DND-41 (cell line): ENCODE results near the gene DDR1.

Source experiments
- EZH2 ChIP-seq: IDR thresholded peaks from 3 replicates; pipeline ENCODE4 v1.6.1; 2012; ENCODE audit warnings: borderline replicate concordance, low read depth, mild to moderate bottlenecking, moderate library complexity, low read length, inconsistent platforms; ENCODE audit not compliant: severe bottlenecking
- TF ChIP-seq, protein P1 (sequence below): IDR thresholded peaks from 2 replicates; pipeline ENCODE4 v1.5.1; 2012; ENCODE audit warnings: borderline replicate concordance, low read length, moderate library complexity, mild to moderate bottlenecking; ENCODE audit not compliant: poor library complexity, severe bottlenecking; ENCODE audit errors: extremely low read depth

DNA sequence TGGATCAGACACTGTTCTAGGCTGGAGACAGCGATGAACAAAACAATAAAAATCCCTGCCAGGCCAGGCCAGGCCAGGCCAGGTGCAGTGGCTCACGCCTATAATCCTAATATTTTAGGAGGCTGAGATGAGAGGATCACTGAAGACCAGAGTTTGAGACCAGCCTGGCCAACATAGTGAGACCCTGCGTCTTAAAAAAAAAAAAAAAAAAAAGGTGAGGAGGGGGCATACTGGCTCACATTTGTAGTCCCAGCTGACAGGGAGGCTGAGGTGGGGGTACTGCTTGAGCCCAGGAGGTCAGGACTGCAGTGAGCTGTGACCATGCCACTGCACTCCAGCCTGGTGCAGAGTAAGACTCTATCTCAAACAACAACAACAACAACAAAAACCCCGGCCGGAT, 61.0 kb downstream of the DDR1 start:
- TF ChIP-seq, protein P1, sequence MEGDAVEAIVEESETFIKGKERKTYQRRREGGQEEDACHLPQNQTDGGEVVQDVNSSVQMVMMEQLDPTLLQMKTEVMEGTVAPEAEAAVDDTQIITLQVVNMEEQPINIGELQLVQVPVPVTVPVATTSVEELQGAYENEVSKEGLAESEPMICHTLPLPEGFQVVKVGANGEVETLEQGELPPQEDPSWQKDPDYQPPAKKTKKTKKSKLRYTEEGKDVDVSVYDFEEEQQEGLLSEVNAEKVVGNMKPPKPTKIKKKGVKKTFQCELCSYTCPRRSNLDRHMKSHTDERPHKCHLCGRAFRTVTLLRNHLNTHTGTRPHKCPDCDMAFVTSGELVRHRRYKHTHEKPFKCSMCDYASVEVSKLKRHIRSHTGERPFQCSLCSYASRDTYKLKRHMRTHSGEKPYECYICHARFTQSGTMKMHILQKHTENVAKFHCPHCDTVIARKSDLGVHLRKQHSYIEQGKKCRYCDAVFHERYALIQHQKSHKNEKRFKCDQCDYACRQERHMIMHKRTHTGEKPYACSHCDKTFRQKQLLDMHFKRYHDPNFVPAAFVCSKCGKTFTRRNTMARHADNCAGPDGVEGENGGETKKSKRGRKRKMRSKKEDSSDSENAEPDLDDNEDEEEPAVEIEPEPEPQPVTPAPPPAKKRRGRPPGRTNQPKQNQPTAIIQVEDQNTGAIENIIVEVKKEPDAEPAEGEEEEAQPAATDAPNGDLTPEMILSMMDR = no peak
- no peak for TF ChIP-seq EZH2
